HG02642 (cell line): ENCODE measurements around the gene TOX2.

ENCODE experiments used
- ATAC-seq: cut with Tn5 transposase; IDR thresholded peaks from one replicate; pipeline ENCODE4 v1.9.1; 2021; ENCODE audit warnings: mild to moderate bottlenecking; ENCODE audit not compliant: unreplicated experiment, poor library complexity

Gene TOX2

GRCh38 chr20:43973671-43974450 lies 59.2 kb downstream of the TOX2 start:
- ATAC-seq, result no peak

- ATAC-seq, result no peak
These were observed 60.0 kb downstream of the TOX2 start for GRCh38 chr20:43974695-43975094.

GRCh38 chr20:43975096-43975768 lies 60.6 kb downstream of the TOX2 start:
- no peak for ATAC-seq

GRCh38 chr20:43976547-43976946 lies 61.9 kb downstream of the TOX2 start:
- no peak for ATAC-seq

GRCh38 chr20:43977252-43977651 lies 62.6 kb downstream of the TOX2 start:
- ATAC-seq, result no peak

- no peak for ATAC-seq
These were observed 63.3 kb downstream of the TOX2 start for GRCh38 chr20:43977962-43978361.

- no peak for ATAC-seq
These were observed 65.0 kb downstream of the TOX2 start for GRCh38 chr20:43979576-43980105.

- no peak for ATAC-seq
These were observed 66.9 kb downstream of the TOX2 start for GRCh38 chr20:43981540-43981939.

- ATAC-seq, result no peak
These were observed 67.4 kb downstream of the TOX2 start for GRCh38 chr20:43982016-43982415.

GRCh38 chr20:43982886-43983285 lies 68.2 kb downstream of the TOX2 start:
- no peak for ATAC-seq

GRCh38 chr20:43983359-43983758 lies 68.7 kb downstream of the TOX2 start:
- no peak for ATAC-seq

- ATAC-seq, result no peak
These were observed 69.3 kb downstream of the TOX2 start for GRCh38 chr20:43983904-43984361.

- no peak for ATAC-seq
These were observed 69.9 kb downstream of the TOX2 start for GRCh38 chr20:43984587-43984986.

- no peak for ATAC-seq
These were observed 70.5 kb downstream of the TOX2 start for GRCh38 chr20:43985121-43985520.

- no peak for ATAC-seq
These were observed 71.1 kb downstream of the TOX2 start for GRCh38 chr20:43985608-43986316.

GRCh38 chr20:43987018-43987417 lies 72.4 kb downstream of the TOX2 start:
- no peak for ATAC-seq

- no peak for ATAC-seq
These were observed 72.9 kb downstream of the TOX2 start for GRCh38 chr20:43987531-43987930.

- no peak for ATAC-seq
These were observed 73.8 kb downstream of the TOX2 start for GRCh38 chr20:43988451-43988850.

GRCh38 chr20:43988867-43989266 lies 74.2 kb downstream of the TOX2 start:
- no peak for ATAC-seq

- no peak for ATAC-seq
These were observed 76.6 kb downstream of the TOX2 start for GRCh38 chr20:43991261-43991660.

GRCh38 chr20:43991982-43992381 lies 77.3 kb downstream of the TOX2 start:
- ATAC-seq, result no peak
